ENCODE measurements around the gene ADAP2.

GRCh38 chr17:31003225-31003866 lies 81.6 kb downstream of the ADAP2 start:
- TF ChIP-seq CTCF (IDR thresholded peaks at IDR 0.05) (no peak), POLR2A (IDR thresholded peaks at IDR 0.05) (no peak)
